Muscle layer of duodenum (tissue), 2 donors: ENCODE data around the gene TCF20.

Experiments used
- H3K27ac ChIP-seq: one replicate; pipeline ENCODE4 v1.7.0; 2013; ENCODE audit warnings: mild to moderate bottlenecking, low read length
- H3K27me3 ChIP-seq: one replicate; pipeline ENCODE4 v1.7.0; 2013; ENCODE audit warnings: low read depth, mild to moderate bottlenecking, control low read depth, low read length
- H3K36me3 ChIP-seq, 2 donors: one replicate each; pipeline ENCODE4 v1.7.0; 2013; ENCODE audit warnings: low read length in 2 of 2, control low read depth in 1 of 2, mild to moderate bottlenecking in 1 of 2; ENCODE audit not compliant: insufficient read depth in 2 of 2, control insufficient read depth in 1 of 2
- H3K4me1 ChIP-seq, 2 donors: one replicate each; pipeline ENCODE4 v1.7.0; 2013; ENCODE audit warnings: low read length in 2 of 2, mild to moderate bottlenecking in 2 of 2, control low read depth in 1 of 2, moderate library complexity in 1 of 2; ENCODE audit not compliant: insufficient read depth in 2 of 2, control insufficient read depth in 1 of 2
- H3K4me3 ChIP-seq, 2 donors: one replicate each; pipeline ENCODE4 v1.7.0; 2013; ENCODE audit warnings: low read length in 2 of 2, low read depth in 1 of 2, mild to moderate bottlenecking in 1 of 2
- H3K9me3 ChIP-seq, 2 donors: one replicate each; pipeline ENCODE4 v1.7.0; 2013; ENCODE audit warnings: low read length in 2 of 2, control low read depth in 1 of 2, mild to moderate bottlenecking in 1 of 2; ENCODE audit not compliant: control insufficient read depth in 1 of 2
- donor health status: healthy.

The TCF20 gene

DNA sequence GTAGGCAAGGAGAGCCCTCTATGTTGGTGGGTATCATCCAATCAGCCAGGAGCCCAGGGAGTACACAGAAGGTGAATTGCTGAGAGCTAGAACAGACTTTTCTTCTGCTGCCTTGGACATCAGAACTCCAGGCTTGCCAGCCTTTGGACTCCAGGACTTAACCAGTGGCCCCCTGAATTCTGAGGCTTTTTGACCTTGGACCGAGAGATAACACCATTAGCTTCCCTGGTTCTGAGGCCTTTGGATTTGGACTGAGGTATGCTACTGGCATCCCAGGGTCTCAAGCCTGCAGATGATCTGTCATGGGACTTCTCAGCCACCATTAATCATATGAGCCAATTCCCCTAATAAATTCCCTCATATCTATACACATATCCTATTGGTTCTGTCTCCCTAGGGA lies 21.5 kb downstream of the TCF20 start:
- H3K9me3 ChIP-seq: no peaks in the 10 kb centered on the region

DNA sequence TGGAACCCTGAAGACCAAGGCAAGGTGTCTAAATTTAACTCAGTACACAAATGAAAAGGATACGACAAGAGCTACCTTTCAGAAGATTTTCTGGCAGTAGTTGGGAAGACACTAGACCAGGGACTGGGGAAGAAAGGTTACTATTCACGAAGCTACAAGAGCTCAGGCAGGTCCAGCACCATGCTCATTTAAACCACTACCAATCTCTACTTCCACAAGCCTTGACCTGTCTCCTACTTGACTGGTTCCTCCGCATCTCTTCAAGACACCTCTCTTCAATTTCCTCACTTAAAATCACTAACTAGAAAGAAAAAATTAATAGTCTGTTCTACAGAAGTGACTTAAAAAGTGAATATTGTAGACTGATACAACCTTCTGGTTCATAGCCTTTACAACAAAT lies 22.9 kb downstream of the TCF20 start:
- no peak overlapping the region for H3K4me3 ChIP-seq
- H3K27me3 ChIP-seq: no peaks in the 10 kb centered on the region
- no peaks in the 10 kb centered on the region for H3K36me3 ChIP-seq
- H3K27ac ChIP-seq: no peak overlapping the region
- H3K4me1 ChIP-seq: no peaks in the 10 kb centered on the region
- H3K9me3 ChIP-seq: no peaks in the 10 kb centered on the region

More for the DNA sequence above, 21.5 kb downstream of the TCF20 start:
- H3K4me3 ChIP-seq: no peak overlapping the region
- no peak overlapping the region for H3K27ac ChIP-seq
- no peaks in the 10 kb centered on the region for H3K4me1 ChIP-seq
- H3K36me3 ChIP-seq: no peaks in the 10 kb centered on the region
- no peaks in the 10 kb centered on the region for H3K27me3 ChIP-seq

DNA sequence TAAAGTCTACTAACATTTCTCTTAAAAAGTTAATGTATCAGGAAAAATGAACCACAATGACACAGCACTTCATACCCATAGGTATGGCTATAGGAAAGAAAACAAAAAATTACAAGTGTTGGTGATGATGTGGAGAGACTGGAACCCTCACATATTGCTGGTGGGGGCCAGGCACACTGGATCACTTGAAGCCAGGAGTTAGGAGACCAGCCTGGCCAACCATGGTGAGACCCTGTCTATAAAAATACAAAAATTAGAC lies 26.7 kb downstream of the TCF20 start:
- H3K4me3 ChIP-seq: no peak overlapping the region
- H3K27ac ChIP-seq: no peak overlapping the region
- no peaks in the 10 kb centered on the region for H3K4me1 ChIP-seq
- no peaks in the 10 kb centered on the region for H3K36me3 ChIP-seq
- H3K27me3 ChIP-seq: no peaks in the 10 kb centered on the region
- no peaks in the 10 kb centered on the region for H3K9me3 ChIP-seq

DNA sequence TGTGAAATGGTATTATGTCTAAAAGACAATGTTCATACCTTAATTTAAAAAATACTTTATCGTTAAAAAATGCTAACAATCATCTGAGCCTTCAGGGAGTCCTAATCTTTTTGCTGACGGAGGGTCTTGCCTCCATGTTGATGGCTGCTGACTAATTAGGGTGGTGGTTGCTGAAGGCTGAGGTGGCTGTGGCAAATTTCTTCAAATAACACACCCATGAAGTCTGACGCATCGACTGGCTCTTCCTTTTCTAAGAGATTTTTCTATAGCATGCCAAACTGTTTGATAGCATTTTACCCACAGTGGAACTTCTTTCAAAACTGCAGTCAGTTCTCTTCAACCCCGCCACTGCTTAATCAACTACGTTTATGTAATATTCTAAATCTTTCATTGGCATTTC lies 33.6 kb downstream of the TCF20 start:
- Histone ChIP-seq H3K27me3 (no peaks in the 10 kb centered on the region), H3K4me3 (no peak overlapping the region), H3K4me1 (no peaks in the 10 kb centered on the region), H3K27ac (no peak overlapping the region), H3K36me3 (no peaks in the 10 kb centered on the region), H3K9me3 (peaks cover 0 to 3% of the 10 kb centered on the region in 2 donors)

DNA sequence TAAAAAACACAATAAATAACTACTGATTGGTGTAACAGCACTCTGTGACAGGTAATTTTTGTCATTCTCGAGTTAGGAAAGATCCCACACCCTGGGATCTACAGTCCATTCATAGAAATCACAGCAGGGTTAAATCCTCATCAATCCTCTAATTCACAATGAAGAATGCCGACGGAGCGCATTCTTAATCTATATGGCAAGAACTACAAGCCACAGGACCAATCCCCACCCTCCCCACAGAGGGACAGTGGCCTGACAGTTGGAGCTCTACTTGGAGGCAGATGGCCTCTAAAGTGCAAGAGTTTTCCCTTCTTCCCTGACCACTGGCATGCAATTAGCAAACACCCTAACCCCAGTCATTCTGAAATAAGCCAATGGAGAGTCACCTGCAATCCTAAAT lies 34.2 kb downstream of the TCF20 start:
- Histone ChIP-seq H3K27me3 (no peaks in the 10 kb centered on the region), H3K4me1 (no peaks in the 10 kb centered on the region), H3K27ac (no peak overlapping the region), H3K36me3 (no peaks in the 10 kb centered on the region), H3K9me3 (peaks cover 0 to 3% of the 10 kb centered on the region in 2 donors), H3K4me3 (no peak overlapping the region)

DNA sequence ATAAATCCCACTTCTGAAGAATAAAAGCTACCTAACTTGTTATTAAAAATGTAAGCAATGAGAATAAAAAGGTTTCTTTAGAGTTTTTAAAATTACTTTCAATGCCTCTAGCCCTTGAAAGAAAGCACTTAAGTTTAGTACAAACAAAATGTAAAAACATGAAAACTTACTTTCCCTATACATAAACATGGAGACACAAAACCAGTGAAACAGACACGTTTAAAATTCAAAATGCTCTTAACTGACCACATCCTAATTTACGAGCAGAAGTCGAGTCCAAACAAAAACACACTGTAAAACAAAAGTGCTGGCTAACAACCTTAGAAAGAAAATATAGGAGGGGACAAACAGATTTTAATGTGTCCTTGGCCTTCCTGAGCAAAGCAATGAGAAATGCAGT lies 36.6 kb downstream of the TCF20 start:
- H3K4me3 ChIP-seq: no peak overlapping the region
- no peaks in the 10 kb centered on the region for H3K36me3 ChIP-seq
- H3K4me1 ChIP-seq: peaks cover 5 to 16% of the 10 kb centered on the region in 2 donors
- no peaks in the 10 kb centered on the region for H3K27me3 ChIP-seq
- no peak overlapping the region for H3K27ac ChIP-seq
- H3K9me3 ChIP-seq: peaks cover 0 to 3% of the 10 kb centered on the region in 2 donors

DNA sequence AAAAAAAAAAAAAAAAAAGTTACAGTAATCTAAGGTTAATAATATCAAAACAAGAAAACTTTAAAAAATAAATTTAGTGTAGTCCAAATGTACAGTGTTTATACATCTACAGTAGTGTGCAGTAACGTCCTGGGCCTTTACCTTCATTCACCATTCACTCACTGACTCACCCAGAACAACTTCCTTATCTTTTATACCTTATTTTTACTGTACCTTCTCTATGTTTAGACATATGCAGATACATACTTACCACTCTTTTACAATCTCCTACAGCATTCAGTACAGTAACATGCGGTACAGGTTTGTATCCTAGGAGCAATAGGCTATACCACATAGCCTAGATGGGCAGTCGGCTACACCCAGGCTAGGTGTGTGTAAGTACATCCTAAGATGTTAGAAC lies 38.5 kb downstream of the TCF20 start:
- H3K27me3 ChIP-seq: no peaks in the 10 kb centered on the region
- H3K4me1 ChIP-seq: peaks cover 5 to 32% of the 10 kb centered on the region in 2 donors
- H3K9me3 ChIP-seq: no peaks in the 10 kb centered on the region
- no peak overlapping the region for H3K27ac ChIP-seq
- no peaks in the 10 kb centered on the region for H3K36me3 ChIP-seq
- no peak overlapping the region for H3K4me3 ChIP-seq

DNA sequence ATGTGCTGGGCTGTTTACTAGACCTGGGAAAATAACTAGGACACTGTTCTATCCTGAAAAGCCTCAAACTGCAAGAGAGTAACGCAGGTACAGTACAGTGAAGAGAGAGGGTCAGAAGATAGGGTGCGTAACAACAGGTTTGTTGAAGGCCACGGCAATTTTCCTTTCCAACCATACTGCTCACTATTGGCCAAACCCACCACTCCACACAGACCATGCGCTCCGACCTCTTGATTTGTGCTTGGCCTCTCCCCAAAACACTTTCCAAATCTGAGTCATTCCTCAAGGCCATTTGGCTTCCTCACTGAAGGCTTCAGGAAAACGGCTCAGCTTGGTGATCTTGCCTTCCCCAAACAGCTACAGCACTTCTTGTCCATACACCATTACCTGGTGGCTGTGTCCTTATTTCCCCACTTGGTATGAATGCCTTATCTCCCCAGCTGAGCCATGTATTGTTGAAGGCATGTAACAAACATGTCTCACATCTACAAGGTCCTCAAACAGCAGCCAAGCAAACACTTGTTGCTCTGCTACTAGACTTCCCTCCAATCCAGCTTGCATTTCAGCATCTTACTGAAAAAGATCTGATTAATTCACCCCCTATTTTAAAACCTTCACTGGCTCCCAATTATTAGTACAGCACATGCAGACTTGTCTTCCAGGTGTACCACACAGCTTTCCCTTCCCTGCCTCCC lies 40.9 kb downstream of the TCF20 start:
- H3K27me3 ChIP-seq: no peaks in the 10 kb centered on the region
- H3K27ac ChIP-seq: no peak overlapping the region
- H3K36me3 ChIP-seq: no peaks in the 10 kb centered on the region
- no peaks in the 10 kb centered on the region for H3K9me3 ChIP-seq
- no peak overlapping the region for H3K4me3 ChIP-seq
- peaks cover 5 to 32% of the 10 kb centered on the region in 2 donors for H3K4me1 ChIP-seq

DNA sequence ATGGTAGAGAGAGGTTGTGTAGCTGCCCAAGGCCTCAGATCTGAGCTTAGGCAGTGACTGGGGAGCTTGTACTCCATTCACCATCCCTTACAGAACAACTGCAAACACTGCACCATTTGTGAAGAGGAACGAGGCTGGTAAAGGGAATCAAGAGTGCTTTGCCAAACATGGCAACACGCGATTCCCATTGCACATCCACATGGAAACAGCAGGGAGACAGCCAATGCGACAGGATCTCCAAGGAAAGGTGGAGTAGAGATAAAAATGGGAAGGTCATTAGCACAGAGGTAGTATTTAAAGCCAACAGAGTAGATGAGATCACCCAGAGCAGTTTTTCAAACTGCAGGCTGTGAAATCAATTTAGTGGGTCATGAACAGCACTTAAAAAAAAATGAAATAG lies 42.0 kb downstream of the TCF20 start:
- no peak overlapping the region for H3K27ac ChIP-seq
- H3K4me3 ChIP-seq: no peak overlapping the region
- peaks cover 5 to 32% of the 10 kb centered on the region in 2 donors for H3K4me1 ChIP-seq
- no peaks in the 10 kb centered on the region for H3K27me3 ChIP-seq
- no peaks in the 10 kb centered on the region for H3K9me3 ChIP-seq
- no peaks in the 10 kb centered on the region for H3K36me3 ChIP-seq

DNA sequence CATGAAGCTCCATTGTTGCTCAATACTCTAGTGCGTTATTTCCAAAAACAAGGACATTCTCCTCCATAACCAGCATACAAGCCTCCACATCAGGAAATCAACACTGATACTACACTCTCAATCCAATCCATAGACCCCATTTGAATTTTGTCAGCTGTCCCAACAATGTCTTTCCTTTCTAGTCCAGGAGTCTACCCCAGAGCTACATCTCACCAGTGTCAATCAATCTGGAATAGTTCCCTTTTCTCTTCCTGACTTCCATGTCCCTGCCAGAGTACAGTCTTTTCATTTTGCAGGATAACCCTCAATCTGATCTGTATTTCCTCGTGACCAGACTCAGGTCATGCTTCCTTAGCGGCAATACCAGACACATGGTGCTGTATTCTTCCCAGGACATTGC lies 43.0 kb downstream of the TCF20 start:
- Histone ChIP-seq H3K9me3 (no peaks in the 10 kb centered on the region), H3K27ac (no peak overlapping the region), H3K4me1 (peaks cover 5 to 32% of the 10 kb centered on the region in 2 donors), H3K36me3 (no peaks in the 10 kb centered on the region), H3K27me3 (no peaks in the 10 kb centered on the region), H3K4me3 (no peak overlapping the region)

DNA sequence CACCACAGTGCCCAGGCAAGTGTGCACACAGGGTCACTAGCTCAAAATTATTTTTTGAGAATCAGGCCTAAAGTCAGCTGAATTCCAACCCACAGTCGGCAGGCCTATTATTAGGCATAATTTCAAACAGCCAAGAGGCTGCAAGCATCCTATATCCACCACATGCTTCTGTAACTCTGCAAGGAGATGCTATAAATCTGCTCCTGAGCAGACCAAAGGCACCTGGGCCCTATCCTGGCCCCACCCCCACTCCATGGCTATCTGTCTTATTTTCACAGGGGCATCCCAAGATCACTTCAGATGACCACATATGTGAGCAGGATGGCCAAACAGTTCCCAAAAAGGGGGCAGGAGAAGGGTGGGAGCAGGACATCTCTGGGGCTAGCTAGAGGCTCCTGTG lies 44.6 kb downstream of the TCF20 start:
- no peak overlapping the region for H3K27ac ChIP-seq

DNA sequence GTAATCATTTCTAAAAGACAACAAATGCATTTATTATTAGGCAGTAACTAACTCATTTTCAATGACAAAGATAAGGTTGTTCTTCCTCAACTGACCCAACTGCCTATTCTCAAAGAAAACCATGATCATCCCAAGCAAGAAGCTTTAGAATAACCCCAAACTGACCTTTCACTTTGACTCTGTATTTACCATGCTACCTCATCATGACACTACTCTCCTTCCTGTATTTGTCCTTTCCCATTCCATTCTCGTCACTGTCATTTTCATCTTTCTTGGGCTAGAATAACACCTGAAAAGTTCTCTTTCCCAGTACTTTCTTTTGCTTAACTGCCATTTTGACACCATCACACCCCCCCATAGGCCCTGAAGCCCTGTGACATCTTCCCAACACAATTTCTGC lies 48.3 kb downstream of the TCF20 start:
- Histone ChIP-seq H3K4me3 (no peak overlapping the region), H3K27ac (no peak overlapping the region), H3K36me3 (no peaks in the 10 kb centered on the region), H3K4me1 (peaks cover 0 to 11% of the 10 kb centered on the region in 2 donors), H3K27me3 (no peaks in the 10 kb centered on the region), H3K9me3 (no peaks in the 10 kb centered on the region)

More for the DNA sequence above, 44.6 kb downstream of the TCF20 start:
- Histone ChIP-seq H3K36me3 (no peaks in the 10 kb centered on the region), H3K4me1 (peaks cover 5 to 32% of the 10 kb centered on the region in 2 donors), H3K9me3 (no peaks in the 10 kb centered on the region), H3K4me3 (no peak overlapping the region), H3K27me3 (no peaks in the 10 kb centered on the region)
